GM12878 (cell line): ENCODE data around the gene ZNF385C.

ENCODE experiments used
- REST ChIP-seq: IDR thresholded peaks from 2 replicates; pipeline ENCODE4 v1.6.1; 2012; ENCODE audit warnings: mild to moderate bottlenecking, low read depth, low read length
- SMC3 ChIP-seq: IDR thresholded peaks from 2 replicates; pipeline ENCODE4 v1.6.1; 2011; ENCODE audit warnings: low read length, improper control_type of control experiment, borderline replicate concordance
- USF2 ChIP-seq: IDR thresholded peaks from 2 replicates; pipeline ENCODE4 v1.6.1; 2011; ENCODE audit warnings: low read depth, low read length, improper control_type of control experiment, borderline replicate concordance

- no peak for TF ChIP-seq SMC3
- no peak for TF ChIP-seq USF2
- no peak for TF ChIP-seq REST
Observed at GRCh38 chr17:42077755-42078154, 20.5 kb downstream of the ZNF385C start.
